Measurements from ENCODE around the gene WWC2. TPM values are rescaled to one million over a fixed set of nuclear protein-coding genes. Genes with fewer than 3 reads are reported as not detected.
A peak's percentile ranks its signal among the peaks of the same experiment; 100 is the strongest.

The WWC2 gene
- total and polyA plus RNA-seq, 2 experiments from 2014 or later: 18.8 to 30.2 TPM

DNA sequence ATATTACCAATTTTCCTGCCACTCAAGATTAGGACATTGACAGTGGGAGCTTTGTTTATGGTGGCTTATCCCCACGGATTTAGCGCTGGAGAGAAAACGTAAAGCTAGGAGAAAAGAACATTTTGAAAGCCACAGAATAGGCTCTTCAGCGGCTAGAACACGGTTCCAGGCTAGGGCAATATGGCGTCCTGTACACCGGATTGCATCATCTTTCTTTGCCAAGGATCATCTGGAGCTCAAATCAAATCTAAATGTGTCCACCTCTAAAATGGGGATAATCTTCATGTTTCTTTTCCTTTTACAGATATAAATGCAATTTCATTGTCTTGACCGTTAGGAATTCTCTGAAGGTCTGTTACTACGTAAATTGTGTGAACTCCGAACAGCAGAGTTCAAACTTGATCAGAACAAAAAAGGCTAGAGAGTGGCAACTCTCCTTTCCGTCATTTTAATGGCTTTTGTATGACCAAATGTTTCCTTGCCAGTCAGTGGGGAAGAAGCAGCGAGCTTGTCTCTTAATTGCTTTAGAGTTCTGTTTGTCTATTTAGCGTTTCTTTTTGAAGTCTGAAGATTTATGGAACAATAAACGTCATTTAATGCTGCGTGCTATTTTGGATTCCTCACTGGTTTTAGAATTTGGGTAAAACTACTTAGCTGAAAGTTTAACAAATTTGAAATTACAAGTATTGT, 2.6 kb upstream of the WWC2 start:
- no peak for DNase-seq (ENCODE audit: low read depth in 1 of 2, low spot score in 1 of 2)
- Histone ChIP-seq H3K36me3 (no peaks in the 10 kb centered on the region), H3K4me1 (ENCODE audit: low read depth) (peaks cover 10% of the 10 kb centered on the region), H3K4me3 (no peak overlapping the region), H3K9me3 (ENCODE audit: low read depth) (no peaks in the 10 kb centered on the region), H3K27ac (no peak overlapping the region), H3K27me3 (peaks cover 20% of the 10 kb centered on the region)
- TF ChIP-seq, protein P1, sequence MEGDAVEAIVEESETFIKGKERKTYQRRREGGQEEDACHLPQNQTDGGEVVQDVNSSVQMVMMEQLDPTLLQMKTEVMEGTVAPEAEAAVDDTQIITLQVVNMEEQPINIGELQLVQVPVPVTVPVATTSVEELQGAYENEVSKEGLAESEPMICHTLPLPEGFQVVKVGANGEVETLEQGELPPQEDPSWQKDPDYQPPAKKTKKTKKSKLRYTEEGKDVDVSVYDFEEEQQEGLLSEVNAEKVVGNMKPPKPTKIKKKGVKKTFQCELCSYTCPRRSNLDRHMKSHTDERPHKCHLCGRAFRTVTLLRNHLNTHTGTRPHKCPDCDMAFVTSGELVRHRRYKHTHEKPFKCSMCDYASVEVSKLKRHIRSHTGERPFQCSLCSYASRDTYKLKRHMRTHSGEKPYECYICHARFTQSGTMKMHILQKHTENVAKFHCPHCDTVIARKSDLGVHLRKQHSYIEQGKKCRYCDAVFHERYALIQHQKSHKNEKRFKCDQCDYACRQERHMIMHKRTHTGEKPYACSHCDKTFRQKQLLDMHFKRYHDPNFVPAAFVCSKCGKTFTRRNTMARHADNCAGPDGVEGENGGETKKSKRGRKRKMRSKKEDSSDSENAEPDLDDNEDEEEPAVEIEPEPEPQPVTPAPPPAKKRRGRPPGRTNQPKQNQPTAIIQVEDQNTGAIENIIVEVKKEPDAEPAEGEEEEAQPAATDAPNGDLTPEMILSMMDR (IDR thresholded peaks at IDR 0.05; ENCODE audit: low read depth, low read length): no peak

DNA sequence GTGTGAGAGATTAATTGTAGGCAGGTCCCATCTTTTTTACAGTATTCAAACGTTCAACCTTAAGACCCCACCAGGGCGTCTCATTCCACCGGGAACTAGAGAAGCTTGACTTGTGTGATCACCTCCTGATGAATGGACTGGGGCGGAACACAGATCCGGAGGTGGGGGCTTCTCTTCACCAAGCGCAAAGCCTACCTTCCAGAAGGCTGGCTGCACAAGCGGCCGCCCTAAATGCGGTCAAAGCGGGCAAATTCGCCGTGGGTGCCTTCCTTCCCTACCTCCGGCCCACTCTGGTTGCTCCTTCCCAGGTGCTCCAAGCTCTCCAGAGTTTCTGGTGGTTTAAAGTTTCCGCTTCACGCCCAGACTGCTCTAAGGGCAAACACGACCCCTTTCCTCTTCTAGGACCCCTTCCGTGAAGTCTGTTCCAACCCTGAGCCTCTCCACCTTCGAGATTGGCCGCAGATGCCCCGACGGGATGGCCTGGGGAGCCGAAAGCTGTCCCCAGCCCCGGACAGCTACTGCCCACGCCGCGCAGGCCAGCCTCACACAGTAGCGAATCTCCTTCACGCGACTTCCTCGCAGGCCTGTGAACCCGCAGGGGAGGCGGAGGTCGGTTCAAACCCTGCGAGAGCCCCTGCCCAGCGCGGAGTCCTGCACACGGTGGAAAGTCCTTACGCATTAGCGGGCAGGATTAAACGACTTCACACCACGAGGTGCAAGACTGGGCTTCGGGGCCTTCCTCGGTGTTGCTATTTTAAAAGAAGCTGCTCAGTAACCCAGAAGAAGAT, 1.6 kb upstream of the WWC2 start:
- DNase-seq (ENCODE audit: low read depth in 1 of 2, low spot score in 1 of 2): peak in 1 of 2 donors; percentile 50
- no peaks in the 10 kb centered on the region for H3K36me3 ChIP-seq
- TF ChIP-seq, protein P1 (IDR thresholded peaks at IDR 0.05; ENCODE audit: low read depth, low read length): no peak
- peaks cover 13% of the 10 kb centered on the region for H3K4me1 ChIP-seq (ENCODE audit: low read depth)
- no peak overlapping the region for H3K27ac ChIP-seq
- H3K27me3 ChIP-seq: peaks cover 20% of the 10 kb centered on the region
- no peaks in the 10 kb centered on the region for H3K9me3 ChIP-seq (ENCODE audit: low read depth)
- peak overlapping the region; percentile 71 for H3K4me3 ChIP-seq

DNA sequence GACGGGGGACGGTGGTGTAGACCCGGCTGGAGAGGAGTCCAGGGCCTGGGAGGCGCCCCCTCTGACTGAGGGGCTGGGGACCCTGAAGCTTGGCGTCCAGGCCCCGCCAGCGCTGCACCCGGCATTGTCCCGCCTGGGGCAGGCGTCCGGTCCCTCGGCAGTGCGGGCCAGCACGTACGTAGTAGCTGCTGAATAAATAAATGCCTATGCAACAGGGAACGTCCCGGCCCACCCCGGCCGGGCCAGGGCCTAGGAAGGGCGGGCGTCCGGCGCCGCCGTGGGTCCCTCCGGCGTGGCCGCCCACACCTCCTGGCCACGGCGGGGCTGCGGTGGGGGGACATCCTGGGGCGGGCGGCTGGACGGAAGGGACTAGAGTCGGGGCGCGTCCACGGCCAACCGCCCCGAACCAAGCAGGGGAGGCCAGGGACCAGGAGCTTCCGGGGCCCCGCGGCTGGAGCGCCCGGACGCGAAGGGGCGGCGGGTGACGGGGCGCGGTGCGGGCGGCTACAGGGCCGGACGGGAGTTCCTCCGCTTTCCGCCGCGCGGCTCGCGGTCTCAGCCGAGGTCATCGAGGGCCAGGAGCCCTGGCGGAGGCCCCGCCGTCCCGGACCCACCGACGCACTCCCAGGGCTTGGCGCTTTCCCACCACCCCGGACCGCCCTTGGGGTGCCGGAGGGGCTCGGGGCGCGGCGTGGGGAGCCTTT, 886 bp upstream of the WWC2 start:
- Histone ChIP-seq H3K4me3 (peak overlapping the region; percentile 71), H3K27me3 (peaks cover 20% of the 10 kb centered on the region), H3K4me1 (ENCODE audit: low read depth) (peaks cover 13% of the 10 kb centered on the region), H3K9me3 (ENCODE audit: low read depth) (no peaks in the 10 kb centered on the region), H3K36me3 (no peaks in the 10 kb centered on the region), H3K27ac (peak overlapping the region; percentile 79)
- DNase-seq (ENCODE audit: low read depth in 1 of 2, low spot score in 1 of 2): peak; percentile 69 to 81
- TF ChIP-seq, protein P1 (IDR thresholded peaks at IDR 0.05; ENCODE audit: low read depth, low read length): no peak

DNA sequence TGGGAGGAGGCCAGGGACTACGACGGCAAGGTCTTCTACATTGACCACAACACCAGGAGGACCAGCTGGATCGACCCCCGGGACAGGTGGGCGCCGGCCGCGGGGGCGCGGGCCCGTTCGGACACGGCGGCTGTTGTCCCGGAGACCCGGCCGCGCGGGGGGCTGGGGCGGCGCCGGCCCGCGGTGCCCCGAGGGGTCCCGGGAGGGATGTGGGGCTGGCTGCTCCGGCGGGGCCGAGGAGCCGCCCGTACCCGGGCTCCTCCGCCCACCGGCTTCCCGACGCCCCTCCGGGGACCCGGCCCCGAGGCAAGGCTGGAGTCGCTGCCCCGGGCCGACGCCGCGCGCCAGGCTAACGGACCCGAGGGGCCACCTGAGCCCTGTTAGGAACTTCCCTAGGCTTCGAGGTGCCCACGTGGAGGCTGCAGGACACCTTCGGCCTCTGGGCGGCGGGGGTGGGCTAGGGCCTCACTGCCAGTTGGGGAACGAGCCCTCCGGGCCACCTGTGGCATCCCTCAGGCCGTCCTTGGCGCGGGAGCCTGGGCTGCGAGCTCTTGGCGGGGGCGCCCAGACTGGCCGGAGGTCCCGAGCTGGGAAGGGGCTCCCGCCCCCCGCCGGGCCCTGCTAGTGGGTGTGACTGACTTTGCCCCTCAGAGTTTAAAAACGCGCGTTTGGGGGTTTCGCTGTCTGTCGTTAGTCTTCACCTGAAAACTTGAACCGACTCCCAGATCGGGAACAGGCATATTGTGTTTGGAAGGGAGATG, 660 bp downstream of the WWC2 start:
- H3K36me3 ChIP-seq: no peaks in the 10 kb centered on the region
- no peaks in the 10 kb centered on the region for H3K9me3 ChIP-seq (ENCODE audit: low read depth)
- H3K4me1 ChIP-seq (ENCODE audit: low read depth): peaks cover 13% of the 10 kb centered on the region
- peak overlapping the region; percentile 71 for H3K4me3 ChIP-seq
- TF ChIP-seq, protein P1 (IDR thresholded peaks at IDR 0.05; ENCODE audit: low read depth, low read length): peak; percentile 10
- DNase-seq (ENCODE audit: low read depth in 1 of 2, low spot score in 1 of 2): peak in 1 of 2 donors; percentile 54
- peaks cover 20% of the 10 kb centered on the region for H3K27me3 ChIP-seq
- peak overlapping the region; percentile 79 for H3K27ac ChIP-seq

DNA sequence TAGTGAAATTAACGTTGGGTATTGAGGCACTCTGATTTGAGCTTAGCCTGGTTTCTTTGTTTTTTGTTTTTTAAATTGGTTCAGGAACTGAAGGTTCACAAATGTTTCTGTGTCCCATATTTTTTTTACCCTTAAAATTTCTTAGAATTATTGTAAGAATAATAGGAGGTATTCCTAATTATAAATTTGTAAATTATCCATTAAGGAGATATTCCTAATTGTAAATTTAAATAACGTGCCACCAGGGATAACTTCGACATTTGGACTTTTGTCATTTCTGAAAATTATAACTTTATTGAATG, 1.2 kb downstream of the WWC2 start:
- no peaks in the 10 kb centered on the region for H3K9me3 ChIP-seq (ENCODE audit: low read depth)
- DNase-seq (ENCODE audit: low read depth in 1 of 2, low spot score in 1 of 2): no peak
- TF ChIP-seq, protein P1 (IDR thresholded peaks at IDR 0.05; ENCODE audit: low read depth, low read length): no peak
- H3K4me1 ChIP-seq (ENCODE audit: low read depth): peaks cover 13% of the 10 kb centered on the region
- peak overlapping the region; percentile 71 for H3K4me3 ChIP-seq
- H3K27ac ChIP-seq: no peak overlapping the region
- H3K36me3 ChIP-seq: no peaks in the 10 kb centered on the region
- peaks cover 20% of the 10 kb centered on the region for H3K27me3 ChIP-seq

All from cardiac muscle cell (in vitro differentiated cells and primary cell).